ENCODE results near the gene ADAMTS14.

GRCh38 chr10:70769121-70769520 is 96.8 kb downstream of the ADAMTS14 start:
- TF ChIP-seq TEAD4 (CRISPR knock-in tag; IDR thresholded peaks at IDR 0.05), result no peak
- TF ChIP-seq FOXK1 (CRISPR knock-in tag; IDR thresholded peaks at IDR 0.05), result no peak
- no peak for TF ChIP-seq NR2C2 (CRISPR knock-in tag; IDR thresholded peaks at IDR 0.05)
- no peak for TF ChIP-seq CTCF (IDR thresholded peaks at IDR 0.05)

All from WTC11 (cell line).